ENCODE measurements around the gene TMEM108.

The TMEM108 gene

DNA sequence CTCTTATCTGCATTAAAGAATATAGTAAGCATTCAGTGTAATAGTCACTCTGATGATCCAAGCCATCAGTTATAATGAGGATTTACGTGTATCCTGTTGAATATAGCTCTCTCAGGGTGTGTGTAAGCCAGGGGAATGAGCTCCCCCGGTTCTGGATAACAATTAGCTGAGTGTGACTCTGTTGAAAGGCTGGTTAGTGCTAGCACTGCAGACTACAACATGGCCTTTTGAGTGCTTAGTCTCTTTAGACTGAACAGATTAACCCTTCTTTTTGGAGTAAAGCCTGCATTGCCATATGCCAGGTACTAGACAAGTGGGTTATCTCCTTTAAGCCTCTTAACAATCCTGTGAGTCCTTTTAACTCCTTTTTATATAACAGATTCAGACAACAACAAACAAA lies 119.5 kb downstream of the TMEM108 start:
- H2AFZ ChIP-seq (ENCODE audit: low read depth, low read length): no peak overlapping the region
- TF ChIP-seq, protein P1, sequence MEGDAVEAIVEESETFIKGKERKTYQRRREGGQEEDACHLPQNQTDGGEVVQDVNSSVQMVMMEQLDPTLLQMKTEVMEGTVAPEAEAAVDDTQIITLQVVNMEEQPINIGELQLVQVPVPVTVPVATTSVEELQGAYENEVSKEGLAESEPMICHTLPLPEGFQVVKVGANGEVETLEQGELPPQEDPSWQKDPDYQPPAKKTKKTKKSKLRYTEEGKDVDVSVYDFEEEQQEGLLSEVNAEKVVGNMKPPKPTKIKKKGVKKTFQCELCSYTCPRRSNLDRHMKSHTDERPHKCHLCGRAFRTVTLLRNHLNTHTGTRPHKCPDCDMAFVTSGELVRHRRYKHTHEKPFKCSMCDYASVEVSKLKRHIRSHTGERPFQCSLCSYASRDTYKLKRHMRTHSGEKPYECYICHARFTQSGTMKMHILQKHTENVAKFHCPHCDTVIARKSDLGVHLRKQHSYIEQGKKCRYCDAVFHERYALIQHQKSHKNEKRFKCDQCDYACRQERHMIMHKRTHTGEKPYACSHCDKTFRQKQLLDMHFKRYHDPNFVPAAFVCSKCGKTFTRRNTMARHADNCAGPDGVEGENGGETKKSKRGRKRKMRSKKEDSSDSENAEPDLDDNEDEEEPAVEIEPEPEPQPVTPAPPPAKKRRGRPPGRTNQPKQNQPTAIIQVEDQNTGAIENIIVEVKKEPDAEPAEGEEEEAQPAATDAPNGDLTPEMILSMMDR (IDR thresholded peaks at IDR 0.05; ENCODE audit: borderline replicate concordance, extremely low read depth, low read length, poor library complexity, severe bottlenecking): no peak
- no peak for TF ChIP-seq EZH2 (IDR thresholded peaks at IDR 0.05; ENCODE audit: borderline replicate concordance, low read depth, low read length, severe bottlenecking)
- no peaks in the 10 kb centered on the region for H4K20me1 ChIP-seq (ENCODE audit: insufficient read depth, low read length)
- H3K36me3 ChIP-seq (ENCODE audit: insufficient read depth, low read length): no peaks in the 10 kb centered on the region
- H3K79me2 ChIP-seq (ENCODE audit: insufficient read depth, low read length): no peaks in the 10 kb centered on the region
- no peak overlapping the region for H3K4me2 ChIP-seq (ENCODE audit: insufficient read depth, low read length)
- DNase-seq (no peak), ATAC-seq (ENCODE audit: insufficient read depth, low read depth) (no peak)
- no peak overlapping the region for H3K9ac ChIP-seq (ENCODE audit: low read depth, low read length)
- H3K4me1 ChIP-seq (ENCODE audit: insufficient read depth, low read length): no peaks in the 10 kb centered on the region
- no peak overlapping the region for H3K4me3 ChIP-seq (ENCODE audit: low read depth in 1 of 2, low read length in 2 of 2)
- H3K9me3 ChIP-seq (ENCODE audit: insufficient read depth, low read length, severe bottlenecking): no peaks in the 10 kb centered on the region
- no peaks in the 10 kb centered on the region for H3K27me3 ChIP-seq (ENCODE audit: insufficient read depth, low read length, poor library complexity)
- no peak overlapping the region for H3K27ac ChIP-seq (ENCODE audit: low read length)

- H3K36me3 ChIP-seq (ENCODE audit: insufficient read depth, low read length): no peaks in the 10 kb centered on the region
- H3K79me2 ChIP-seq (ENCODE audit: insufficient read depth, low read length): no peaks in the 10 kb centered on the region
- H3K9ac ChIP-seq (ENCODE audit: low read depth, low read length): no peak overlapping the region
- no peaks in the 10 kb centered on the region for H3K27me3 ChIP-seq (ENCODE audit: insufficient read depth, low read length, poor library complexity)
- no peak overlapping the region for H3K27ac ChIP-seq (ENCODE audit: low read length)
- H4K20me1 ChIP-seq (ENCODE audit: insufficient read depth, low read length): no peaks in the 10 kb centered on the region
- no peaks in the 10 kb centered on the region for H3K4me1 ChIP-seq (ENCODE audit: insufficient read depth, low read length)
- no peak for DNase-seq
- no peak overlapping the region for H3K4me2 ChIP-seq (ENCODE audit: insufficient read depth, low read length)
- no peaks in the 10 kb centered on the region for H3K9me3 ChIP-seq (ENCODE audit: insufficient read depth, low read length, severe bottlenecking)
- H3K4me3 ChIP-seq (ENCODE audit: low read depth in 1 of 2, low read length in 2 of 2): no peak overlapping the region
- TF ChIP-seq, protein P1 (IDR thresholded peaks at IDR 0.05; ENCODE audit: borderline replicate concordance, extremely low read depth, low read length, poor library complexity, severe bottlenecking): no peak
- TF ChIP-seq EZH2 (IDR thresholded peaks at IDR 0.05; ENCODE audit: borderline replicate concordance, low read depth, low read length, severe bottlenecking): no peak
- H2AFZ ChIP-seq (ENCODE audit: low read depth, low read length): no peak overlapping the region
- no peak for ATAC-seq (ENCODE audit: insufficient read depth, low read depth)
Measured at GRCh38 chr3:133158686-133159085, 120.5 kb downstream of the TMEM108 start.

GRCh38 chr3:133159498-133160475 lies 121.6 kb downstream of the TMEM108 start:
- Histone ChIP-seq H3K36me3 (ENCODE audit: insufficient read depth, low read length) (no peaks in the 10 kb centered on the region), H2AFZ (ENCODE audit: low read depth, low read length) (no peak overlapping the region), H3K9me3 (ENCODE audit: insufficient read depth, low read length, severe bottlenecking) (no peaks in the 10 kb centered on the region), H3K9ac (ENCODE audit: low read depth, low read length) (no peak overlapping the region), H3K27me3 (ENCODE audit: insufficient read depth, low read length, poor library complexity) (no peaks in the 10 kb centered on the region), H3K4me1 (ENCODE audit: insufficient read depth, low read length) (no peaks in the 10 kb centered on the region), H3K27ac (ENCODE audit: low read length) (no peak overlapping the region), H3K79me2 (ENCODE audit: insufficient read depth, low read length) (no peaks in the 10 kb centered on the region), H4K20me1 (ENCODE audit: insufficient read depth, low read length) (no peaks in the 10 kb centered on the region), H3K4me2 (ENCODE audit: insufficient read depth, low read length) (no peak overlapping the region), H3K4me3 (ENCODE audit: low read depth in 1 of 2, low read length in 2 of 2) (no peak overlapping the region)
- TF ChIP-seq, protein P1 (IDR thresholded peaks at IDR 0.05; ENCODE audit: borderline replicate concordance, extremely low read depth, low read length, poor library complexity, severe bottlenecking): no peak
- no peak for TF ChIP-seq EZH2 (IDR thresholded peaks at IDR 0.05; ENCODE audit: borderline replicate concordance, low read depth, low read length, severe bottlenecking)
- DNase-seq (no peak), ATAC-seq (ENCODE audit: insufficient read depth, low read depth) (no peak)

Measured in DND-41 (cell line).